Smooth muscle cell of the coronary artery (primary cell): ENCODE data around the gene DPP8. TPM values are rescaled to one million over a fixed set of nuclear protein-coding genes. Genes with fewer than 3 reads are reported as not detected.

Experiments
- total RNA-seq: library from RNA; depleted of rRNA; stranded (reverse); fragments of >200 nt; gene quantifications from 2 replicates; pipeline ENCODE4 v1.2.3, GENCODE V29; 2014; ENCODE audit warnings: low replicate concordance

The DPP8 gene
- 28.3 and 38.3 TPM in 2 replicates for total RNA-seq

GRCh38 chr15:65516997-65517865 lies at the start of gene DPP8:
DPP8 (minus strand) TSS chr15:65517689; CDS start chr15:65512553, 5,136 bp downstream.

DNA sequence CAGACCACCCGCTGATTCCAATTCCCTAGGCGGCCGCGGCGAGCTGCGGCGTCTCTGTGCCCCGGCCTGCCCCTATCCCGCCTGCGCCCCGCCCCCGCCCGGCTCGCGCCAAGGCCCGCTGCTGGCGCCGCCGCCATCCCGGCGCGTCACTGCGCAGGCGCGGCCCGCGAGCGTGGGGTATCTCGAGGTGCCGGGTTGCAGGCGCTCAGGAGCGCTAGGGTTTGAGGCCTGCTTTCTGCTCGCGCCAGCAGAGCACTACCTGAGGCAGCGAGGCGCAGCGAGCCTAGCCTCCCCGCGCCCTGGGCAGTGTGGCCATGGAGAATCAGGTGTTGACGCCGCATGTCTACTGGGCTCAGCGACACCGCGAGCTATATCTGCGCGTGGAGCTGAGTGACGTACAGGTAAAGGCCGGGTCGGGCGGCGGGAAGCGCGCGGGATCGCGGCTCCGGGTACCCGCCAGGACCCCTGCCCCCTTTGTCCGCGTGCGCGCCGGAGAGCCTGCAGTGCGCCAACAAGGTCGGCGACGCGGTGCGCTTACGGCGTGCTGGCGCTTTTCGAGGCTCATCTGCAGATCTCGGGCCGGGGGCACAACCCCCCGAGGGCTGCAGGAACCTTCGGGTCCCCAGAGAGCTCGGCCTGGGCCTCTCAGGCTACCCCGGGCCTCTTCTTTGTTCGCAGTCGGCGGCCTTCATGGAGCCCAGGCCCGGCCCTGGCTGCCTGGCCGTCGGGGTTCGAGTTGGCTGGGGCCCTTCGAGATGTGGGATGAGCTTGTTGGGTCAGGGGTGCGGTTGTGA lies 13.0 kb upstream of the DPP8 start, which contains the start of gene HACD3:
HACD3 (plus strand) TSS at position 146 of the 794 bp plus-strand sequence; CDS start at position 315, 169 bp downstream.

Other genes with a start within 250 kb of the DPP8 start
- gene PARP16, start 230.8 kb downstream of the DPP8 start, total RNA-seq = 1.5 and 1.7 TPM in 2 replicates
- not detected in 2 replicates for gene RNU5A-1, start 221.6 kb downstream of the DPP8 start, total RNA-seq
- not detected in 2 replicates for gene RNU5B-1, start 213.0 kb downstream of the DPP8 start, total RNA-seq
- gene IGDCC3, start 139.7 kb downstream of the DPP8 start, total RNA-seq = not detected in 2 replicates
- 0.68 and 4.8 TPM in 2 replicates for gene IGDCC4, start 94.7 kb downstream of the DPP8 start, total RNA-seq
- gene HACD3, start 12.8 kb upstream of the DPP8 start, total RNA-seq = 83.1 and 83.8 TPM in 2 replicates
- gene INTS14, start 93.4 kb upstream of the DPP8 start, total RNA-seq = 23.3 and 23.4 TPM in 2 replicates
- 1.8 and 5.1 TPM in 2 replicates for gene SLC24A1, start 104.2 kb upstream of the DPP8 start, total RNA-seq